Loucy (cell line): ENCODE data around the gene RAP1GDS1.

Experiments used
- EZH2phosphoT487 ChIP-seq: fragments of 200-600 bp; IDR thresholded peaks from 2 replicates; pipeline ENCODE4 v1.6.1; 2018; ENCODE audit warnings: antibody characterized with exemption, mild to moderate bottlenecking, moderate library complexity, borderline replicate concordance
- TF ChIP-seq, protein P1 (sequence below): fragments of 200-600 bp; sonication (generic); conservative IDR thresholded peaks from 2 replicates; pipeline ENCODE4 v1.5.1; 2014; ENCODE audit warnings: mild to moderate bottlenecking, antibody characterized with exemption, low read length

DNA sequence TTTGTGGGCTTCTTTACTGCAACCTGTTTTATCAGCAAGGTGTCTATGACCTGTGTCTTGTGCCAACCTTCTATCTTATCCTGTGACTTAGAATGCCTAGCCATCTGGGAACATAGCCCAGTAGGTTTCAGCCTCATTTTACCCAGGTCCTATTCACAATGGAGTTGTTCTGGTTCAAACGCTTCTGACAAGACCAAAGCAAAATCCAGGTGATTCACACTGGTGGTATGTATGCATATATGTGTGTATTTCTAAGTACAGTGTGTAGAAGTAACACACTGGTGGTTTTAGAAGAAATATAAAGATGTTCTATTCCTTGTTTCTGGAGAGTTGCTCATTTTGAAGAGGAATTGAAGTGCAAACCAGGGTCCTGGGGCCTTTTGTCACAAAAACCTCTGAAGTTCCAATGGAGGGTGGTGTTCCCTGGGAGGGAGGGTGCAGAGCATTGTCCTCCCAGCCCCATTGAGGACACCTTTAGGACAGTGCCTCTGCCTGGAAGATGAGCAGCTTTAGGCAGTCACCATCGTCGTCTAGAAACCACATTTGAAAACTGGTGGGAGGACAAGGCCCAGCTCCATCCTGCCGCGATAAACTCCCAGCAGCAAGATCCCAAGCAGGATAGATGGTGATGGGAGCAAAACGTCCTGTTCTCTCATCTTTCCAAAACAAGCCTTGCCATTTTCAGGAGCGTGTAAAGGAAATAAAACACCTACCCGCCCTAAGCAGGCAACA, 205.8 kb downstream of the RAP1GDS1 start:
- TF ChIP-seq, protein P1, sequence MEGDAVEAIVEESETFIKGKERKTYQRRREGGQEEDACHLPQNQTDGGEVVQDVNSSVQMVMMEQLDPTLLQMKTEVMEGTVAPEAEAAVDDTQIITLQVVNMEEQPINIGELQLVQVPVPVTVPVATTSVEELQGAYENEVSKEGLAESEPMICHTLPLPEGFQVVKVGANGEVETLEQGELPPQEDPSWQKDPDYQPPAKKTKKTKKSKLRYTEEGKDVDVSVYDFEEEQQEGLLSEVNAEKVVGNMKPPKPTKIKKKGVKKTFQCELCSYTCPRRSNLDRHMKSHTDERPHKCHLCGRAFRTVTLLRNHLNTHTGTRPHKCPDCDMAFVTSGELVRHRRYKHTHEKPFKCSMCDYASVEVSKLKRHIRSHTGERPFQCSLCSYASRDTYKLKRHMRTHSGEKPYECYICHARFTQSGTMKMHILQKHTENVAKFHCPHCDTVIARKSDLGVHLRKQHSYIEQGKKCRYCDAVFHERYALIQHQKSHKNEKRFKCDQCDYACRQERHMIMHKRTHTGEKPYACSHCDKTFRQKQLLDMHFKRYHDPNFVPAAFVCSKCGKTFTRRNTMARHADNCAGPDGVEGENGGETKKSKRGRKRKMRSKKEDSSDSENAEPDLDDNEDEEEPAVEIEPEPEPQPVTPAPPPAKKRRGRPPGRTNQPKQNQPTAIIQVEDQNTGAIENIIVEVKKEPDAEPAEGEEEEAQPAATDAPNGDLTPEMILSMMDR = no peak
- no peak for TF ChIP-seq EZH2phosphoT487
